ENCODE measurements around the gene BNC2.

The BNC2 gene

GRCh38 chr9:16530669-16531642 lies 339.5 kb downstream of the BNC2 start:
- DNase-seq = no peak

- no peak for DNase-seq
Measured at GRCh38 chr9:16527573-16527972, 342.9 kb downstream of the BNC2 start.

GRCh38 chr9:16526380-16526779 lies 344.1 kb downstream of the BNC2 start:
- peak; percentile 77 for DNase-seq

- no peak for DNase-seq
Measured at GRCh38 chr9:16524823-16525222, 345.6 kb downstream of the BNC2 start.

GRCh38 chr9:16524078-16524477 lies 346.4 kb downstream of the BNC2 start:
- no peak for DNase-seq

GRCh38 chr9:16521868-16522411 lies 348.5 kb downstream of the BNC2 start:
- peak; percentile 98 for DNase-seq

GRCh38 chr9:16519001-16519400 lies 351.5 kb downstream of the BNC2 start:
- DNase-seq = no peak

- peak; percentile 69 for DNase-seq
Measured at GRCh38 chr9:16516891-16517290, 353.6 kb downstream of the BNC2 start.

GRCh38 chr9:16515879-16516301 lies 354.6 kb downstream of the BNC2 start:
- DNase-seq = peak; percentile 81

GRCh38 chr9:16515207-16515606 lies 355.3 kb downstream of the BNC2 start:
- DNase-seq = peak; percentile 42

GRCh38 chr9:16514131-16514530 lies 356.3 kb downstream of the BNC2 start:
- no peak for DNase-seq

GRCh38 chr9:16512281-16512680 lies 358.2 kb downstream of the BNC2 start:
- DNase-seq = no peak

- no peak for DNase-seq
Measured at GRCh38 chr9:16510482-16510881, 360.0 kb downstream of the BNC2 start.

GRCh38 chr9:16509997-16510396 lies 360.5 kb downstream of the BNC2 start:
- peak; percentile 72 for DNase-seq

- peak; percentile 77 for DNase-seq
Measured at GRCh38 chr9:16505199-16505598, 365.3 kb downstream of the BNC2 start.

GRCh38 chr9:16501726-16502125 lies 368.7 kb downstream of the BNC2 start:
- peak; percentile 40 for DNase-seq

GRCh38 chr9:16501141-16501540 lies 369.3 kb downstream of the BNC2 start:
- peak; percentile 92 for DNase-seq

- peak; percentile 43 for DNase-seq
Measured at GRCh38 chr9:16500386-16500785, 370.1 kb downstream of the BNC2 start.

- DNase-seq = no peak
Measured at GRCh38 chr9:16499892-16500291, 370.6 kb downstream of the BNC2 start.

- no peak for DNase-seq
Measured at GRCh38 chr9:16496908-16497307, 373.6 kb downstream of the BNC2 start.

- DNase-seq = no peak
Measured at GRCh38 chr9:16487915-16488314, 382.6 kb downstream of the BNC2 start.

GRCh38 chr9:16485575-16486321 lies 384.7 kb downstream of the BNC2 start:
- no peak for DNase-seq

- peak; percentile 31 for DNase-seq
Measured at GRCh38 chr9:16485160-16485559, 385.3 kb downstream of the BNC2 start.

GRCh38 chr9:16484744-16485143 lies 385.7 kb downstream of the BNC2 start:
- peak; percentile 43 for DNase-seq

Data from fibroblast of skin of right biceps (primary cell).